Measurements from ENCODE around the gene PSMB7. TPM values are rescaled to one million over a fixed set of nuclear protein-coding genes. Genes with fewer than 3 reads are reported as not detected.

PSMB7 gene
- total and polyA plus RNA-seq, 2 of the 4 experiments (the other 2 are of a cell fraction) = 340 to 430 TPM

DNA sequence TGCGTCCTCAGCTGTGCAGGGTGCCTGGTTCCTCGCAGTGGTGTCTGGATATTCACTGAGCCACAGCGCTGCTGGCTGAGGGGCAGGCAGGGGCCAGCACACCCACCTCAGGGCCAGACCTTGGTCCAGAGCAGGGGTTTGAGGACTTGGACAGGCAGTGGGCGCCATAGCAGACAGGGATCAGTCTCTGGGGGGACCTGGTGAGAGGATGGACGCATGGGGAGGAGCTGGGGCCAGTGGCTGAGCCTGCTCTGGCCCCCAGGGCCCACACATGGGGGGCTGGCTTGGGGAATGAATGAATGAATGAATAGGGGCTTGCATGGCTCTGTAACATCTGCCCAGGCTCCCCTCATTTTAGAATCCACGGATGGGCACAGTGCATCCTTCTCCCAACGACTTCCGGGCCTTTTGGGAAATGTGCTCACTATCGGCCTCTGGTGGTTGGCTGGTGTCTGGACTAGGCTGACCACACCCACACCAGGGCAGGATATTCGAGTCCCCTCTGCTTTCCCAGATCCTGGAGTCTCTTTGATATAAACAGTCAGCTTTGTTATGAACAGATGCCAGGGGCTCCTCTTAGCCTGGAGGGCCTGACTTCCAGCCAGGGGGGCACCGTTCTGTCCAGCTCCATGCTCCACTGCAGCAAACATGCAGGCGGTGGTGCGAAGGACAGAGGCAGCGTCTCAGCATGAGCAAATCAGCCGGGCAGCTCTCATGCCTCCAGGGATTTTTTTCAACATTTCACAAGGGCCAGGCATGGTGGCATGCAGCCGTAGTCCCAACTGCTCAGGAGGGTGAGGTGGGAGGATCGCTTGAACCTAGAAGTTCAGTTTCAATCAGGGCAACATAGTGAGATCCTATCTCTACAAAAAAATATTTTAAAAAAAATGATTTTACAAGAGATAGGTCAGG lies 94.9 kb downstream of the PSMB7 start (continued):
- TF ChIP-seq MAZ (IDR thresholded peaks at IDR 0.05; ENCODE audit: borderline replicate concordance, low read depth, low read length) = no peak; the same call in 1 of the 2 replicates
- TF ChIP-seq RCOR1 (IDR thresholded peaks at IDR 0.05; ENCODE audit: insufficient replicate concordance, low read length) = no peak
- no peak for TF ChIP-seq RFX5 (IDR thresholded peaks at IDR 0.05; ENCODE audit: low read depth, low read length)

DNA sequence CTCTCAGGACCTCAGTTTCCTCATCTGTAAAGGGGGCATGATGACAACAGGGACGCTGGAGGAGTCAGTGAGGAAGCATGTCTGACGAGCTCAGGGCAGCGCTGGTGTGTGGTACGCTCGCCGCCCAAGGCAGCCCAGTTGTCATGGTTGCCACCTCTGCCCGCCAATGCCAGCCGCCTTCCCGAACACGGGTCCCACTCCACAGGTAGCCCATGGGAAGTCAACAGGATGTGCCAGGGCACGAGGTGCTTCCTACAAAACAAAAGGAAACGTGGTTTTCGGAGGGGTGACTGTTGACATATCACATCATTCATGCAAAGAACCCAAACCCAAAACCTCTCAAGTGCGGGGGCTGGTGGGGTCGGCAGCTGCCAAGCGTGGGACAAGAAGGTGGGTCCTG lies 99.4 kb downstream of the PSMB7 start:
- peaks cover 36 to 67% of the 10 kb centered on the region in 2 experiments for H3K79me1 ChIP-seq (ENCODE audit: low read depth in 1 of 2, low read length in 2 of 2)
- no peak overlapping the region for H3K4me2 ChIP-seq (ENCODE audit: low read depth, low read length)
- H3K23ac ChIP-seq (ENCODE audit: low read depth, low read length) = no peak overlapping the region
- 96% methylated on average over 14 of the region's 16 CpGs; no CpG with 5 or more reads in 1 of the 2 experiments for WGBS, 2 experiments (ENCODE audit: extremely low coverage in 2 of 2, insufficient read length in 1 of 2)
- in situ Hi-C loops (cut with MboI; ENCODE audit: low sequenced_read_pairs) = loop anchor here (10.0 to 25.0 kb wide), 2 partner anchors 779 to 911 kb away; no protein-coding TSS in a partner anchor
- no peak overlapping the region for H4K91ac ChIP-seq (ENCODE audit: insufficient read depth, low read depth, low read length)
- TF ChIP-seq MAZ (IDR thresholded peaks at IDR 0.05; ENCODE audit: borderline replicate concordance, low read depth, low read length) = no peak
- TF ChIP-seq RAD21 (IDR thresholded peaks at IDR 0.05; ENCODE audit: low read length) = no peak
- no peak for TF ChIP-seq RFX5 (IDR thresholded peaks at IDR 0.05; ENCODE audit: low read depth, low read length)
- no TSS peak for BruUV-seq (replicated peaks)
- H3K27ac ChIP-seq (ENCODE audit: insufficient read depth, low read length) = no peak overlapping the region
- no peak overlapping the region for H2BK15ac ChIP-seq (ENCODE audit: low read depth, low read length)
- H2BK5ac ChIP-seq (ENCODE audit: low read depth, low read length, poor library complexity, severe bottlenecking) = no peak overlapping the region
- peaks cover 4% of the 10 kb centered on the region; the same call in 1 of the 2 replicates for H3K9me1 ChIP-seq (ENCODE audit: insufficient read depth, low read length)
- H2AFZ ChIP-seq (replicated peaks; ENCODE audit: low read length, poor library complexity) = no peak overlapping the region
- no peak overlapping the region for H3K4ac ChIP-seq (ENCODE audit: low read depth, low read length)
- peaks cover 59% of the 10 kb centered on the region for H3K36me3 ChIP-seq (ENCODE audit: control insufficient read depth, insufficient read depth, low read length)
- POLR2A ChIA-PET (ENCODE audit: unreplicated experiment) = no interaction called here
- no peak overlapping the region for H3K18ac ChIP-seq (ENCODE audit: low read depth, low read length)
- no peak overlapping the region for H3K56ac ChIP-seq (ENCODE audit: extremely low read depth, insufficient read depth, low read length)
- no peaks in the 10 kb centered on the region for H3K9me3 ChIP-seq (ENCODE audit: control insufficient read depth, insufficient read depth, low read length)
- peaks cover 9% of the 10 kb centered on the region; the same call in 1 of the 2 replicates for H4K20me1 ChIP-seq (ENCODE audit: insufficient read depth, low read length)
- H2BK120ac ChIP-seq (ENCODE audit: low read depth, low read length) = no peak overlapping the region
- dilution Hi-C loops (cut with HindIII; ENCODE audit: low sequenced_read_pairs, unreplicated experiment) = no loop called here
- H4K8ac ChIP-seq (ENCODE audit: low read depth in 2 of 2, low read length in 2 of 2) = no peak overlapping the region
- no peaks in the 10 kb centered on the region for H3K27me3 ChIP-seq (ENCODE audit: control insufficient read depth, insufficient read depth, low read length)
- intact Hi-C loops (cut with micrococcal nuclease) = no loop called here
- no peak overlapping the region for H2AK9ac ChIP-seq (replicated peaks; ENCODE audit: low read depth, low read length, poor library complexity)
- H3K9ac ChIP-seq (ENCODE audit: low read depth, low read length) = no peak overlapping the region
- no peak overlapping the region for H2BK20ac ChIP-seq (ENCODE audit: low read depth, low read length)
- no peak overlapping the region for H4K5ac ChIP-seq (ENCODE audit: low read depth, low read length)
- ATAC-seq (ENCODE audit: low read depth) (no peak), DNase-seq (no peak)
- H3K4me1 ChIP-seq (ENCODE audit: control insufficient read depth, insufficient read depth, low read length) = peaks cover 6% of the 10 kb centered on the region; the same call in 1 of the 2 replicates
- H2AK5ac ChIP-seq (ENCODE audit: low read depth, low read length) = no peak overlapping the region
- CTCF ChIA-PET = no interaction called here
- no peak overlapping the region for H3K14ac ChIP-seq (replicated peaks; ENCODE audit: low read depth, low read length)
- no peak overlapping the region for H3K4me3 ChIP-seq (ENCODE audit: insufficient read depth, low read depth, low read length)
